ENCODE measurements around the gene ALX4. TPM values are rescaled to one million over a fixed set of nuclear protein-coding genes. Genes with fewer than 3 reads are reported as not detected.

ALX4 gene
- total RNA-seq, 4 donors from 2014 or later, result under 0.01 to 0.17 TPM; not detected in 2

DNA sequence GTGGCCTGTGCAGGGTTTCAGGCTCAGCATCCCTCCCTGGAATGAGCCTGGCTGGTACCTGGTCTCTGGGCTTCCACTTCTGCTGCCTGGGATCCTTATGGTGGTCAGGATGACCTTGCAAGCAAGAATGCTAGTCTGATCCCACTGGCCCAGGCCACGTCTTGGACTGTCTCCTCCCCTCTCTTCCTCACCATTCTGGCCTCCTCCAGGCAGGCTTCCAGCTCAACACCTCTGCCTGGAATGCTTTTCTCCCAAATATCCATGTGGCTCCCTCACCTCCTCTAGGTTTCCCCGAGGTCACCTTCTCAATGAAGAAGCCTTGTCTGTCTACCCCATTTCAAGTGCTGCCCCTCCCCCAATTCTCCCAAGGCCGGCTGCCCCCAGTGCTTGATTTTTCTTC is 39.4 kb upstream of the ALX4 start:
- TF ChIP-seq, protein P1, sequence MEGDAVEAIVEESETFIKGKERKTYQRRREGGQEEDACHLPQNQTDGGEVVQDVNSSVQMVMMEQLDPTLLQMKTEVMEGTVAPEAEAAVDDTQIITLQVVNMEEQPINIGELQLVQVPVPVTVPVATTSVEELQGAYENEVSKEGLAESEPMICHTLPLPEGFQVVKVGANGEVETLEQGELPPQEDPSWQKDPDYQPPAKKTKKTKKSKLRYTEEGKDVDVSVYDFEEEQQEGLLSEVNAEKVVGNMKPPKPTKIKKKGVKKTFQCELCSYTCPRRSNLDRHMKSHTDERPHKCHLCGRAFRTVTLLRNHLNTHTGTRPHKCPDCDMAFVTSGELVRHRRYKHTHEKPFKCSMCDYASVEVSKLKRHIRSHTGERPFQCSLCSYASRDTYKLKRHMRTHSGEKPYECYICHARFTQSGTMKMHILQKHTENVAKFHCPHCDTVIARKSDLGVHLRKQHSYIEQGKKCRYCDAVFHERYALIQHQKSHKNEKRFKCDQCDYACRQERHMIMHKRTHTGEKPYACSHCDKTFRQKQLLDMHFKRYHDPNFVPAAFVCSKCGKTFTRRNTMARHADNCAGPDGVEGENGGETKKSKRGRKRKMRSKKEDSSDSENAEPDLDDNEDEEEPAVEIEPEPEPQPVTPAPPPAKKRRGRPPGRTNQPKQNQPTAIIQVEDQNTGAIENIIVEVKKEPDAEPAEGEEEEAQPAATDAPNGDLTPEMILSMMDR (IDR thresholded peaks at IDR 0.05; ENCODE audit: low read depth), result no peak

DNA sequence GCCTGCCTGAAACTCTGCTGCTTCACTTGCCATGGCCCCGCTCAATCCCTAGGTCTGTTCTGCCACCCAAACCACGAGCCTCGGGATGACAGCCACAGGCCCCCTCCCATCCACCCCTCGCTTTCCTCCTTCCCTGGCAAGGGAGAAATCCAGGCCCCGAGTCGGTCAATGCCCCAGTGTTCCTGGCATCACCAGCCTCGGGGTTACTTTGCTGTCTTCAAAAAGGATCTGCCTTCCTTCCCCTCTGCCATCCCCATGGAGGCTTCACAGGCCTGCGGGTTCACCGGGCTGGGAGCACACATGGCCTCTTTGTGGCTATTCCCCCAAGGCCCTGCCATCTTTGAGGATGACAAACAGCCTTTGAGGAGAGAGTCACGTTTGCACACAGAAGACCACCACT is 38.8 kb upstream of the ALX4 start:
- TF ChIP-seq, protein P1 (IDR thresholded peaks at IDR 0.05; ENCODE audit: low read depth), result no peak

DNA sequence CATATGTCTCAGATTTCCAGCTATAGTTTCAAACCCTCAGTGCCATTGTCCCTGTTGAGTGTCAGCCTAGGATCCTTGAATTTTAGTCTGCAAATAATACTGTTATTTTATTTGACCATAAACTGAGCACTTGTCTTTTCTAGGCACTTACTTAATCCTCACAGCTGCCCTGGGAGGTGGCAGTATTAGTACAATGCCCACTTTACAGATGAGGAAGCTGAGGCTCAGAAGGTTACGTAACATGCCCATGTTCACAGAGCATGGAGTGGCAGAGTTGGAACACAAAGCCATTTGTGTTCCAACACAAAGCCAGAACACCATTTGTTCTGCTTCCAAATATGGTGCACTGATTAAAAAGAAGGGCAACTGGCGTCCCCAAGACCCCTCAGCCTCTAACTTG is 38.2 kb upstream of the ALX4 start:
- TF ChIP-seq, protein P1 (IDR thresholded peaks at IDR 0.05; ENCODE audit: low read depth), result no peak

DNA sequence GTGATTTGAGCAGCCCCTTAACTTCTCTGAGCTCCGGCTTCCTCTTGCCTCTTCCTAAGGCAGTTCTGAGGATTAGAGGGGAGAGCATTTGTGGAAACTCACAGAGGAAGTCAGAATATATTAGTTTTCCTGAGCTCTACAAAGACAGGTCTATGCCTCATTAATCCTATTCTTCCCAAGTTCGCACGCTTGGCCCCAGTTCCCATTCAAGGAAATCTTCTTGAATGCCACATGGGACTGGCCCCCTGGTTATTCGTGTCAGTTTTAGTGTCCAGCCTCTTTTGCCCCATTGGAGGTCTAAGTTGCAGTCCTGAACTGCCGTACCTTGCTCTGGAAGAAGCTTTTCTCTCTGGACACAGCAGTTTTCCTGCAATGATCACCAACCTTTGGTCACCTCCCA is 37.6 kb upstream of the ALX4 start:
- TF ChIP-seq, protein P1 (IDR thresholded peaks at IDR 0.05; ENCODE audit: low read depth), result no peak

DNA sequence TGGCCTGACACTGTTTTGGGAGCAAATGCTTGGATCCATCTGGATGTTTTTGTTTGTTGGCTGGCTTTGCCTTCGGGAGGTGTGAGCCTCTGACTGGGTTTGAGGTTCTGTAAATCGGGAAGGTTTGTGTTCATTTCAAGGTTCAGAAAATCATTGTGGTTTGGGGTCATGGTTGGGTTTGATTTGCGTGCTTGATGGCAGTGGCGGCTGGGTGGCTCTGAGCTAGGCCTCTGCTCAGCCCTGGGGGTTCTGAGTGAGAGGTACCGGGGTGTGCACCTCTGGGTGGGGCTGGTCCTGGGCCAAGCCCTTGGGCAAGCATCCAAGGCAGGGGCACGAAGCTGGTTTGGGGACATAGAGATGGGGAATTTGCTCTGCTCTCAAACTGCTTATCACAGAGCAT is 37.0 kb upstream of the ALX4 start:
- TF ChIP-seq, protein P1 (IDR thresholded peaks at IDR 0.05; ENCODE audit: low read depth), result no peak

DNA sequence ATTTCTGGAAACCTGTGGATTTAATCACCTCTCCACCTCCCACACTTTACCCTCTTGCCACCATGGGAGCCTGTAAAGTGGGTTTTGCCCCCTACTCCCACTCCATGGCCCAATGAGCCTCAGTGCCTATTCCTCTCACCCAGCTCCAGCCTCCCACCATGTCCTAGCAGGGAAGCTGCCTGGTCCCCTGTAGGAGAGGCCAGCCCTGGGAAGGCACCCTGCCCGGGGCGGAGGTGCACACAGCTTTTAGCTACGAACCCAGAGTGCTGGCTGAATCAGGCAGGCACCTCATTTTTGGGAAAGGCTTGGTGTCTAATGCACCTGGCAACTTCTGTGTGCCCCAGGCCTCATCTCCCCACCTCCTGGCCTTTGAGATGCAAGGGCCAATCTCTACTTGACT is 35.8 kb upstream of the ALX4 start:
- TF ChIP-seq, protein P1 (IDR thresholded peaks at IDR 0.05; ENCODE audit: low read depth), result no peak

DNA sequence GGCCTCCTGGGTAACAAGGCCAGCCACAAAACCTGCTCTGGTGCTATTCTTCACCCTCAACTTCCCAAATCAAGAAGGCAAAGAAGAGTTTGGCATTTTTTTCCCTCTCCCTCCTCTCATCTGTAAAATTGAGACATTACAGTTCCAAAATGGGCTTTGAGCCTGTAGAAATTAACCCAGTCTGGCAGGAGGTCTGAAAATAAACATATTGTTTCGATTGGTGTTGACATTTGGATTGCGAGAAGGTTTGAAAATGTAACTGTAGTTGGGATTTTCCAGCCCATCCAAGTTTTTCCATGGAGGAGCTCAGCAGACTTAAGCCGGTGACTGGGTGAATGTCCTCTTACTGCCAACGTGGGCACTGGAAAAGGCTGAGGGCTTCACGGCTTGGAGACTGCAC is 35.0 kb upstream of the ALX4 start:
- TF ChIP-seq, protein P1 (IDR thresholded peaks at IDR 0.05; ENCODE audit: low read depth), result no peak
